Testis (tissue), 2 donors: ENCODE results near the gene LENG1.

Experiments used
- CTCF ChIP-seq, 3 experiments: fragments of 450-650 bp in 2 of 3; fragments of 200-600 bp in 1 of 3; sonication (generic) in 1 of 3; IDR thresholded peaks; one replicate each; pipeline ENCODE4 v1.5.1; 2016 to 2019; ENCODE audit warnings: antibody characterized with exemption in 3 of 3, mild to moderate bottlenecking in 2 of 3, moderate library complexity in 1 of 3
- POLR2A ChIP-seq: fragments of 450-650 bp; IDR thresholded peaks from one replicate; pipeline ENCODE4 v1.6.1; 2017; ENCODE audit warnings: antibody characterized with exemption, mild to moderate bottlenecking, moderate library complexity

- TF ChIP-seq CTCF (IDR thresholded peaks at IDR 0.05) (no peak), POLR2A (no peak)
These were observed 3.4 kb upstream of the LENG1 start for GRCh38 chr19:54162884-54163283.
